Measurements from ENCODE around the gene MORC3. TPM values are rescaled to one million over a fixed set of nuclear protein-coding genes. Genes with fewer than 3 reads are reported as not detected.

The MORC3 gene
- total and polyA plus RNA-seq, 9 of the 15 experiments (the other 6 are each of a cell fraction or from before 2014, with no cell fraction given): 12.7 to 53.7 (median 36.0) TPM

DNA sequence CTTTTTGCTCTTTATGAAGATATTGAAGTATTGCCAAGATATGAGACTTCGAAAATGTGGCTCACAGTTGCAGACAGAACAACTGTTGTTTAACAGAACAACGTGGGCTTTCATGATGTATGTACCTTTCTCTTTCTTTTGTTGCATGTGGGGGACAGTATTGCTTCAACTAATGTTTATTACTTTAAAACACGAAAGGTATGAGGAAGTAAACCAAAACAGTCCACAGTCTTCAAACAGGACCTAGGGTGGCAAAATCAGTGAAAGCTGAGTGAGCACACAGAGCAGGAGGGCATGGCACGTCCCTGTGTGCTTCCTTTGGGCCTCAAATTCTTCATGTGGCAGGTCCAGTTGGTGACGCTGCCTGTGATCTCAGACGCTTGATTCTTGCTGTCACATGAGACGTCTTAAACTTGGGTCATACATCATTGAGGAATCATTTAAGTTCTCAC lies 57.4 kb downstream of the MORC3 start:
- CTCF ChIA-PET (ENCODE audit: low intra/inter-chr PET ratio): no interaction called here
- no peak overlapping the region for H3K4me3 ChIP-seq
- ATAC-seq (no peak), DNase-seq (ENCODE audit: extremely low read depth in 1 of 4, low spot score in 3 of 4) (no peak), FAIRE-seq (peak; percentile 26)
- 91% methylated on average over 7 of the region's 7 CpGs for WGBS (ENCODE audit: insufficient coverage, low coverage, missing lambda C conversion rate)
- no peaks in the 10 kb centered on the region for H3K79me2 ChIP-seq (ENCODE audit: control insufficient read depth, insufficient read depth, low read length)
- no peaks in the 10 kb centered on the region for H3K9me1 ChIP-seq (ENCODE audit: control insufficient read depth, insufficient read depth, low read length)
- no peak overlapping the region for H3K27ac ChIP-seq (ENCODE audit: extremely low read depth, low read depth, low read length)
- intact Hi-C loops (cut with micrococcal nuclease): no loop called here
- in situ Hi-C loops (cut with MboI): no loop called here
- no peaks in the 10 kb centered on the region for H3K4me1 ChIP-seq (replicated peaks in 1 of 2; ENCODE audit: control insufficient read depth in 2 of 2, insufficient read depth in 2 of 2, low read length in 2 of 2)
- no peaks in the 10 kb centered on the region for H4K20me1 ChIP-seq (replicated peaks; ENCODE audit: control insufficient read depth, insufficient read depth, low read length)
- H2AFZ ChIP-seq (ENCODE audit: low read depth, low read length): no peak overlapping the region
- H3K9me3 ChIP-seq (replicated peaks; ENCODE audit: control insufficient read depth, insufficient read depth, low read depth, low read length): no peaks in the 10 kb centered on the region
- no peak overlapping the region for H3K4me2 ChIP-seq (ENCODE audit: insufficient read depth, low read length)
- BruUV-seq (replicated peaks): no TSS peak
- H3K9ac ChIP-seq (ENCODE audit: insufficient read depth in 1 of 2, low read depth in 2 of 2, low read length in 2 of 2): no peak overlapping the region
- POLR2A ChIA-PET: interaction anchor here (0.7 to 1.0 kb wide), 2 partner anchors 11 to 90 kb away, joined by 3 read pairs; no protein-coding TSS in a partner anchor
- TF ChIP-seq ZNF75A (CRISPR knock-in tag; IDR thresholded peaks at IDR 0.05): no peak
- TF ChIP-seq ZBTB7A (IDR thresholded peaks at IDR 0.05; ENCODE audit: borderline replicate concordance, control insufficient read depth, low read depth, low read length): no peak
- TF ChIP-seq E2F8 (IDR thresholded peaks at IDR 0.05; ENCODE audit: low read depth, partially characterized antibody): no peak
- H3K27me3 ChIP-seq (ENCODE audit: control insufficient read depth in 2 of 2, insufficient read depth in 2 of 2, low read length in 2 of 2): no peaks in the 10 kb centered on the region
- H3K36me3 ChIP-seq (ENCODE audit: control insufficient read depth, insufficient read depth, low read length): peaks cover 52% of the 10 kb centered on the region
